ENCODE results near the gene ASF1B. TPM values are rescaled to one million over a fixed set of nuclear protein-coding genes. Genes with fewer than 3 reads are reported as not detected.

The ASF1B gene
- total RNA-seq, 1 donor from 2014 or later, result 1.7 TPM

DNA sequence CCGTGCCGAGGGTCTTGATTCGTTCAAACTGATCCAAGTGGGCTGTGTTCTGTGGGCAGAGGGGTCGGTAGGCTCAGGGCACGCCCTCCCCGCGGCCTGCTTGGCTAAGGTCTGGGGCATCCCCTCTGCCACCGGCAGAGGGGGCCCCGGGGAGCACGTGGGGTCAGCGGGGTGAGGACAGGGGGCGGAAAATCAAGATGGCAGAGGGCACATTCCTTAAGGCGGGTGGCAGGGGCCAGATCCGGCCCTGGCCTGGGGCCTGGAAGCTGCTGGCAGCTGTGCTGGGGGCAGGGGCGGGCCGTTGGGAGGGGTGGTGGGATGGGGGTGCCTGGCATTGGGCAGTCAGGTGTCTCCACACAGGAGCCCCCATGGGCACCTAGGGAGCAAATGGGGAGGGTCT, 29.5 kb downstream of the ASF1B start:
- peak overlapping the region; percentile 51 for H3K27ac ChIP-seq
- peaks cover 23% of the 10 kb centered on the region for H3K4me1 ChIP-seq
- DNase-seq (ENCODE audit: extremely low spot score in 2 of 2), result no peak
- intact Hi-C loops (cut with DNase I), result no loop called here
- peaks cover 0 to 29% of the 10 kb centered on the region in 2 donors for H3K36me3 ChIP-seq
- H3K4me3 ChIP-seq, result no peak overlapping the region
- H3K9me3 ChIP-seq, result no peaks in the 10 kb centered on the region
- H3K27me3 ChIP-seq, result no peaks in the 10 kb centered on the region
- TF ChIP-seq POLR2A (IDR thresholded peaks at IDR 0.05), result no peak
- no peak for TF ChIP-seq CTCF (IDR thresholded peaks at IDR 0.05)
- TF ChIP-seq POLR2AphosphoS5 (IDR thresholded peaks at IDR 0.05; ENCODE audit: insufficient read depth in 1 of 2, low read depth in 1 of 2), result no peak

DNA sequence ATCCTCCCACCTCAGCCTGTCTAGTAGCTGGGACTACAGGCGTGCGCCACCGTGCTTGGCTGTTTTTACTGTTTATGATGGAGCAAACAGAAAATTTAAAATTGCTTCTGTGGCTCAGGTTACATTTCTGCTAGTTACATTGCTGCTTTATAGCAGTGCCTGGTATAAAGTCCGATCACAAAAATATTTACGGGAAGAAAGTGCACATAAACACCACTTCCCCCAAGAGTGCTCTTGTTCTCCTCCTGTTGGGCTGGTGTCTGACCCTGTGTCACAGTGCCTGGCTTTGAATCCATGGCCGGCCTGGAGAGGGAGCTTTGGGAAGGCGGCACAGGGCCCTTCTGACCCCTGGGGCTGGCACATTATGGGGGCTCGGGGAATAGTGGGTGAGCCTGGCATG, 30.7 kb downstream of the ASF1B start:
- peaks cover 0 to 37% of the 10 kb centered on the region in 2 donors for H3K36me3 ChIP-seq

GRCh38 chr19:14103310-14103709, 33.1 kb downstream of the ASF1B start:
- Histone ChIP-seq H3K4me1 (peaks cover 8% of the 10 kb centered on the region), H3K9me3 (no peaks in the 10 kb centered on the region), H3K4me3 (no peak overlapping the region), H3K27me3 (no peaks in the 10 kb centered on the region), H3K36me3 (peaks cover 0 to 40% of the 10 kb centered on the region in 2 donors), H3K27ac (no peak overlapping the region)
- no peak for DNase-seq (ENCODE audit: extremely low spot score in 2 of 2)
- TF ChIP-seq POLR2AphosphoS5 (IDR thresholded peaks at IDR 0.05; ENCODE audit: insufficient read depth in 1 of 2, low read depth in 1 of 2) (no peak), POLR2A (IDR thresholded peaks at IDR 0.05) (no peak), CTCF (IDR thresholded peaks at IDR 0.05) (no peak)
- intact Hi-C loops (cut with DNase I), result no loop called here

More for the DNA sequence above, 30.7 kb downstream of the ASF1B start:
- no peak overlapping the region for H3K4me3 ChIP-seq
- H3K4me1 ChIP-seq, result peaks cover 11% of the 10 kb centered on the region
- TF ChIP-seq POLR2AphosphoS5 (IDR thresholded peaks at IDR 0.05; ENCODE audit: insufficient read depth in 1 of 2, low read depth in 1 of 2), result no peak
- no peak for TF ChIP-seq POLR2A (IDR thresholded peaks at IDR 0.05)
- TF ChIP-seq CTCF (IDR thresholded peaks at IDR 0.05), result no peak
- no peaks in the 10 kb centered on the region for H3K27me3 ChIP-seq
- DNase-seq (ENCODE audit: extremely low spot score in 2 of 2), result no peak
- intact Hi-C loops (cut with DNase I), result no loop called here
- H3K9me3 ChIP-seq, result no peaks in the 10 kb centered on the region
- no peak overlapping the region for H3K27ac ChIP-seq

DNA sequence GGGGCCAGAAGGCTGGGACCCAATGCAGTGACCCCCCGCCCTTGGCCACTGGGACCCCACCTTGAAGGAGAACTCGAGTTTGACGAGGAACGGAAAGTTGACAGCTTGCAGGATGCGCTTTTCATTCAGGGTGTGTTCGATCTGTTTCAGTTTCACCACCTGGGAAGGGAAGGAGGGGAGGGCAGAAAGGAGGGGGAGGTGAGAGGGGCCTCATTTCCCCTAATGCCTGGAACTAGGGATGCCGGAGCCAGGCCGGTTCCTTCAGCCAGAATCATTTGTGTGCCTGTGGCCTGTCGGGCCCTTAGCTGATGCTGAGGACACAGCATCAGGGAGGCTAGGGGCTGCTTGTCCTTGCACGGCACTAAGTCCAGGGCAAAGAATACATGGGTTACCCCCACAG, 33.6 kb downstream of the ASF1B start:
- H3K36me3 ChIP-seq, result peaks cover 0 to 44% of the 10 kb centered on the region in 2 donors
- no peaks in the 10 kb centered on the region for H3K9me3 ChIP-seq
- no peaks in the 10 kb centered on the region for H3K27me3 ChIP-seq
- no peak overlapping the region for H3K27ac ChIP-seq
- intact Hi-C loops (cut with DNase I), result no loop called here
- H3K4me3 ChIP-seq, result no peak overlapping the region
- peaks cover 4% of the 10 kb centered on the region for H3K4me1 ChIP-seq
- TF ChIP-seq POLR2AphosphoS5 (IDR thresholded peaks at IDR 0.05; ENCODE audit: insufficient read depth in 1 of 2, low read depth in 1 of 2) (no peak), POLR2A (IDR thresholded peaks at IDR 0.05) (no peak), CTCF (IDR thresholded peaks at IDR 0.05) (no peak)
- DNase-seq (ENCODE audit: extremely low spot score in 2 of 2), result no peak

DNA sequence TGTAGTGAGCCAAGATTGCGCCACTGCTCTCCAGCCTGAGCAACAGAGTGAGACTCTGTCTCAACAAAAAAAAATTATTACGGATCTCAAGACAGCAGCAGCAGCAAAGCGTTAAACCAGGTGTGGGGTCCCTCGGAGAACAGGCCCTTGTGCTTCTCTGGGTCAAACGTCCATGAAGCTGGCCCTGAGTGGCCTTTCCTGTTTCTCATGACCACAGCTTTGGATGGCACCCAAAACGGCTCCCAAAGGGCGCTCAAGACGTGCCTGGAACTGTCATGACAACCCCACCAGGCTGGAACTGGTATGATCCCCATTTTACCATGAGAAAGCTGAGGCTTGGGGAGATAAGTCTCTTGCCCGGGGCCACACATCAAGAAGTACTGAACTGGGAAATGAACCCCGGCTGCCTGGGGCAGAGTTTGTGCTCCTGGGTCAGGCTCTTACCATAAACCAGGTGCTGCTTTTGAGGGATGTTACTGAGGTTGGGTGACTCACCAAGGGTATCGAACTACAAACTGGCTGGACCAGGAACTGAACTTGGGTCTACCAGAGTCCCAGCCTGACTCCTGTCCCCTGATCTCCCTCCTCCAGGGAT, 34.2 kb downstream of the ASF1B start:
- H3K9me3 ChIP-seq, result no peaks in the 10 kb centered on the region
- TF ChIP-seq CTCF (IDR thresholded peaks at IDR 0.05), result no peak
- TF ChIP-seq POLR2AphosphoS5 (IDR thresholded peaks at IDR 0.05; ENCODE audit: insufficient read depth in 1 of 2, low read depth in 1 of 2), result no peak
- TF ChIP-seq POLR2A (IDR thresholded peaks at IDR 0.05), result no peak
- peaks cover 0 to 50% of the 10 kb centered on the region in 2 donors for H3K36me3 ChIP-seq
- DNase-seq (ENCODE audit: extremely low spot score in 2 of 2), result no peak
- H3K4me1 ChIP-seq, result no peaks in the 10 kb centered on the region
- no peaks in the 10 kb centered on the region for H3K27me3 ChIP-seq
- intact Hi-C loops (cut with DNase I), result no loop called here
- H3K4me3 ChIP-seq, result no peak overlapping the region
- no peak overlapping the region for H3K27ac ChIP-seq
